WTC11 (cell line): Measurements from ENCODE around the gene ITGA1. TPM values are rescaled to one million over a fixed set of nuclear protein-coding genes. Genes with fewer than 3 reads are reported as not detected.

Experiments used
- ATAC-seq: fragments of 200-7000 bp; cut with Tn5 transposase; 2 replicates; pipeline ENCODE4 v1.10.0; 2021; ENCODE audit warnings: mild to moderate bottlenecking, moderate library complexity
- CTCF ChIA-PET: fragments of 300-600 bp; sonication (Branson Sonifier 250); formaldehyde crosslinking; loops from one replicate; lab custom pipeline; 2021; ENCODE audit warnings: antibody characterized with exemption; lab: Charles Lee
- POLR2A ChIA-PET: fragments of 350-600 bp; sonication (Branson Sonifier 250); formaldehyde crosslinking; loops from one replicate; lab custom pipeline; 2021; ENCODE audit warnings: antibody characterized with exemption; lab: Charles Lee
- DNase-seq: peaks from one replicate; pipeline ENCODE4 v3.0.0; 2021; ENCODE audit warnings: low spot score
- H3K27ac Mint-ChIP-seq: 2 replicates; pipeline ENCODE4 v1.8.0; 2021; ENCODE audit warnings: mixed read lengths
- H3K27me3 Mint-ChIP-seq: 2 replicates; pipeline ENCODE4 v1.8.0; 2021; ENCODE audit warnings: low read depth, mild to moderate bottlenecking, moderate library complexity, mixed read lengths
- H3K36me3 Mint-ChIP-seq: 2 replicates; pipeline ENCODE4 v1.8.0; 2021; ENCODE audit warnings: mixed read lengths
- H3K4me1 Mint-ChIP-seq: 2 replicates; pipeline ENCODE4 v1.8.0; 2022; ENCODE audit warnings: mixed read lengths
- H3K4me3 Mint-ChIP-seq: 2 replicates; pipeline ENCODE4 v1.8.0; 2021; ENCODE audit warnings: mild to moderate bottlenecking, moderate library complexity, mixed read lengths
- H3K9me3 Mint-ChIP-seq: 2 replicates; pipeline ENCODE4 v1.8.0; 2021; ENCODE audit warnings: mixed read lengths
- CBFB ChIP-seq: sonication (generic); formaldehyde crosslinking; IDR thresholded peaks from 2 replicates; pipeline ENCODE4 v1.8.1; 2022; ENCODE audit warnings: mild to moderate bottlenecking, low read depth, missing genetic modification reagents
- CREB1 ChIP-seq: sonication (generic); formaldehyde crosslinking; IDR thresholded peaks from 2 replicates; pipeline ENCODE4 v1.8.0; 2023; ENCODE audit warnings: mild to moderate bottlenecking, missing genetic modification reagents
- EMX1 ChIP-seq: fragments of 250-450 bp; sonication (Bioruptor Pico); IDR thresholded peaks from 2 replicates; pipeline ENCODE4 v1.8.0; 2021; ENCODE audit warnings: mild to moderate bottlenecking
- ETV6 ChIP-seq: sonication (generic); formaldehyde crosslinking; IDR thresholded peaks from 2 replicates; pipeline ENCODE4 v1.8.1; 2022; ENCODE audit warnings: mild to moderate bottlenecking, missing genetic modification reagents
- FOXJ3 ChIP-seq: sonication (generic); formaldehyde crosslinking; IDR thresholded peaks from 2 replicates; pipeline ENCODE4 v1.9.0; 2021; ENCODE audit warnings: missing genetic modification reagents, mild to moderate bottlenecking, borderline replicate concordance
- FOXK1 ChIP-seq: sonication (generic); formaldehyde crosslinking; IDR thresholded peaks from 2 replicates; pipeline ENCODE4 v1.8.0; 2022; ENCODE audit warnings: mild to moderate bottlenecking, moderate library complexity, missing genetic modification reagents
- HMGA2 ChIP-seq: fragments of 250-450 bp; sonication (Bioruptor Pico); IDR thresholded peaks from 2 replicates; pipeline ENCODE4 v1.4.0; 2021; ENCODE audit warnings: mild to moderate bottlenecking, moderate library complexity
- JAZF1 ChIP-seq: fragments of 250-450 bp; sonication (Bioruptor Pico); IDR thresholded peaks from 2 replicates; pipeline ENCODE4 v1.9.0; 2021; ENCODE audit warnings: moderate library complexity, mild to moderate bottlenecking, inconsistent platforms
- NFYB ChIP-seq: sonication (generic); formaldehyde crosslinking; conservative IDR thresholded peaks from 2 replicates; pipeline ENCODE4 v1.8.0; 2022; ENCODE audit warnings: low read depth, missing genetic modification reagents
- TEAD1 ChIP-seq: sonication (generic); formaldehyde crosslinking; IDR thresholded peaks from 2 replicates; pipeline ENCODE4 v1.8.0; 2022; ENCODE audit warnings: mild to moderate bottlenecking, missing genetic modification reagents
- ZNF121 ChIP-seq: sonication (generic); formaldehyde crosslinking; IDR thresholded peaks from 2 replicates; pipeline ENCODE4 v1.8.0; 2023; ENCODE audit warnings: missing genetic modification reagents
- ZNF219 ChIP-seq: sonication (generic); formaldehyde crosslinking; IDR thresholded peaks from 2 replicates; pipeline ENCODE4 v1.8.0; 2023; ENCODE audit warnings: missing genetic modification reagents, mild to moderate bottlenecking, borderline replicate concordance
- ZNF263 ChIP-seq: sonication (generic); formaldehyde crosslinking; IDR thresholded peaks from 2 replicates; pipeline ENCODE4 v1.8.1; 2022; ENCODE audit warnings: low read depth, mild to moderate bottlenecking, moderate library complexity, missing genetic modification reagents
- total RNA-seq: library from RNA; stranded (reverse); gene quantifications from 3 replicates; pipeline ENCODE4 v1.2.3, GENCODE V29; 2021
- TF ChIP-seq, protein P1 (sequence below): sonication (generic); formaldehyde crosslinking; IDR thresholded peaks from 2 replicates; pipeline ENCODE4 v1.8.1; 2023; ENCODE audit warnings: mild to moderate bottlenecking, missing genetic modification reagents, moderate library complexity
- TF ChIP-seq, protein P2 (sequence below): sonication (generic); formaldehyde crosslinking; IDR thresholded peaks from 2 replicates; pipeline ENCODE4 v1.8.1; 2023; ENCODE audit warnings: mild to moderate bottlenecking, missing genetic modification reagents, borderline replicate concordance
- TF ChIP-seq, protein P3 (sequence below): sonication (generic); formaldehyde crosslinking; IDR thresholded peaks from 2 replicates; pipeline ENCODE4 v1.8.1; 2022; ENCODE audit warnings: missing genetic modification reagents, borderline replicate concordance
- TF ChIP-seq, protein P4 (sequence below): fragments of 250-450 bp; sonication (Bioruptor Pico); IDR thresholded peaks from 2 replicates; pipeline ENCODE4 v2.1.2; 2022; ENCODE audit warnings: mild to moderate bottlenecking, moderate library complexity
- TF ChIP-seq, protein P5 (sequence below): fragments of 250-450 bp; sonication (Bioruptor Pico); conservative IDR thresholded peaks from 2 replicates; pipeline ENCODE4 v1.9.0; 2021; ENCODE audit warnings: mild to moderate bottlenecking
- TF ChIP-seq, protein P6 (sequence below): fragments of 250-450 bp; sonication (Bioruptor Pico); IDR thresholded peaks from 2 replicates; pipeline ENCODE4 v1.8.0; 2021; ENCODE audit warnings: mild to moderate bottlenecking
- TF ChIP-seq, protein P7 (sequence below): sonication (generic); formaldehyde crosslinking; IDR thresholded peaks from 2 replicates; pipeline ENCODE4 v1.8.0; 2022; ENCODE audit warnings: mild to moderate bottlenecking, missing genetic modification reagents

Gene ITGA1
- total RNA-seq, 1 experiment from 2014 or later: 6.5 TPM

DNA sequence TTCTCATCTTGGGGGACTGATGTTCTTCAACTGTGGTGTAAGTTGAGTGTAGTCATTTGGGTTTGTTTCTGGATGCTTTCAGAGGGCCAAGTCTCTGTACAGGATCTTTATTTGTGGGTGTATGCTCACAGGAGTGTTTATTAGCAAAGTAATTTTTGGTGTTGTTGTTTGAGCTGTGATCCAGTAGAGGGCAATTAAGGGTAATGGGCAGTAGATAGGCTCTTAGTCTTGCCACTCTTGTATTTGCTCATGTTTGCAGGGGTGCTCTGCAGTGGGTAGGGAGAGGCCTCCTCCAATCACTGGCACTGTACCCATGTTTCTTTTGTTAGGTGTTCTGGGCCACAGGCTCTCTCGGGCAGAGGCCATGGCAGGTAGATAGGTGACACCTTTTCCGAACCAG lies 155.6 kb downstream of the ITGA1 start:
- CTCF ChIA-PET: interaction anchor here (0.6 to 1.6 kb wide), 4 partner anchors 28 to 166 kb away, joined by 3 to 7 read pairs (median 4); partner anchors contain the start of gene MOCS2
- Mint-ChIP-seq H3K27ac (no peak overlapping the region), H3K4me3 (no peak overlapping the region), H3K4me1 (no peaks in the 10 kb centered on the region), H3K36me3 (no peaks in the 10 kb centered on the region), H3K27me3 (no peaks in the 10 kb centered on the region), H3K9me3 (0 out of 2 replicates have a peak, but pooled peaks cover 4% of the 10 kb centered on the region)
- no peak for DNase-seq
- peak; percentile 67 for ATAC-seq
- POLR2A ChIA-PET: no interaction called here
- TF ChIP-seq, protein P1, sequence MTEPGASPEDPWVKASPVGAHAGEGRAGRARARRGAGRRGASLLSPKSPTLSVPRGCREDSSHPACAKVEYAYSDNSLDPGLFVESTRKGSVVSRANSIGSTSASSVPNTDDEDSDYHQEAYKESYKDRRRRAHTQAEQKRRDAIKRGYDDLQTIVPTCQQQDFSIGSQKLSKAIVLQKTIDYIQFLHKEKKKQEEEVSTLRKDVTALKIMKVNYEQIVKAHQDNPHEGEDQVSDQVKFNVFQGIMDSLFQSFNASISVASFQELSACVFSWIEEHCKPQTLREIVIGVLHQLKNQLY (CRISPR knock-in tag): no peak
- TF ChIP-seq, protein P2, sequence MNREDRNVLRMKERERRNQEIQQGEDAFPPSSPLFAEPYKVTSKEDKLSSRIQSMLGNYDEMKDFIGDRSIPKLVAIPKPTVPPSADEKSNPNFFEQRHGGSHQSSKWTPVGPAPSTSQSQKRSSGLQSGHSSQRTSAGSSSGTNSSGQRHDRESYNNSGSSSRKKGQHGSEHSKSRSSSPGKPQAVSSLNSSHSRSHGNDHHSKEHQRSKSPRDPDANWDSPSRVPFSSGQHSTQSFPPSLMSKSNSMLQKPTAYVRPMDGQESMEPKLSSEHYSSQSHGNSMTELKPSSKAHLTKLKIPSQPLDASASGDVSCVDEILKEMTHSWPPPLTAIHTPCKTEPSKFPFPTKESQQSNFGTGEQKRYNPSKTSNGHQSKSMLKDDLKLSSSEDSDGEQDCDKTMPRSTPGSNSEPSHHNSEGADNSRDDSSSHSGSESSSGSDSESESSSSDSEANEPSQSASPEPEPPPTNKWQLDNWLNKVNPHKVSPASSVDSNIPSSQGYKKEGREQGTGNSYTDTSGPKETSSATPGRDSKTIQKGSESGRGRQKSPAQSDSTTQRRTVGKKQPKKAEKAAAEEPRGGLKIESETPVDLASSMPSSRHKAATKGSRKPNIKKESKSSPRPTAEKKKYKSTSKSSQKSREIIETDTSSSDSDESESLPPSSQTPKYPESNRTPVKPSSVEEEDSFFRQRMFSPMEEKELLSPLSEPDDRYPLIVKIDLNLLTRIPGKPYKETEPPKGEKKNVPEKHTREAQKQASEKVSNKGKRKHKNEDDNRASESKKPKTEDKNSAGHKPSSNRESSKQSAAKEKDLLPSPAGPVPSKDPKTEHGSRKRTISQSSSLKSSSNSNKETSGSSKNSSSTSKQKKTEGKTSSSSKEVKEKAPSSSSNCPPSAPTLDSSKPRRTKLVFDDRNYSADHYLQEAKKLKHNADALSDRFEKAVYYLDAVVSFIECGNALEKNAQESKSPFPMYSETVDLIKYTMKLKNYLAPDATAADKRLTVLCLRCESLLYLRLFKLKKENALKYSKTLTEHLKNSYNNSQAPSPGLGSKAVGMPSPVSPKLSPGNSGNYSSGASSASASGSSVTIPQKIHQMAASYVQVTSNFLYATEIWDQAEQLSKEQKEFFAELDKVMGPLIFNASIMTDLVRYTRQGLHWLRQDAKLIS (CRISPR knock-in tag): no peak
- no peak for TF ChIP-seq NFYB (CRISPR knock-in tag)
- no peak for TF ChIP-seq FOXK1 (CRISPR knock-in tag)
- TF ChIP-seq, protein P3, sequence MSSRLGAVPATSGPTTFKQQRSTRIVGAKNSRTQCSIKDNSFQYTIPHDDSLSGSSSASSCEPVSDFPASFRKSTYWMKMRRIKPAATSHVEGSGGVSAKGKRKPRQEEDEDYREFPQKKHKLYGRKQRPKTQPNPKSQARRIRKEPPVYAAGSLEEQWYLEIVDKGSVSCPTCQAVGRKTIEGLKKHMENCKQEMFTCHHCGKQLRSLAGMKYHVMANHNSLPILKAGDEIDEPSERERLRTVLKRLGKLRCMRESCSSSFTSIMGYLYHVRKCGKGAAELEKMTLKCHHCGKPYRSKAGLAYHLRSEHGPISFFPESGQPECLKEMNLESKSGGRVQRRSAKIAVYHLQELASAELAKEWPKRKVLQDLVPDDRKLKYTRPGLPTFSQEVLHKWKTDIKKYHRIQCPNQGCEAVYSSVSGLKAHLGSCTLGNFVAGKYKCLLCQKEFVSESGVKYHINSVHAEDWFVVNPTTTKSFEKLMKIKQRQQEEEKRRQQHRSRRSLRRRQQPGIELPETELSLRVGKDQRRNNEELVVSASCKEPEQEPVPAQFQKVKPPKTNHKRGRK (CRISPR knock-in tag): no peak
- no peak for TF ChIP-seq HMGA2 (CRISPR knock-in tag)
- TF ChIP-seq, protein P4, sequence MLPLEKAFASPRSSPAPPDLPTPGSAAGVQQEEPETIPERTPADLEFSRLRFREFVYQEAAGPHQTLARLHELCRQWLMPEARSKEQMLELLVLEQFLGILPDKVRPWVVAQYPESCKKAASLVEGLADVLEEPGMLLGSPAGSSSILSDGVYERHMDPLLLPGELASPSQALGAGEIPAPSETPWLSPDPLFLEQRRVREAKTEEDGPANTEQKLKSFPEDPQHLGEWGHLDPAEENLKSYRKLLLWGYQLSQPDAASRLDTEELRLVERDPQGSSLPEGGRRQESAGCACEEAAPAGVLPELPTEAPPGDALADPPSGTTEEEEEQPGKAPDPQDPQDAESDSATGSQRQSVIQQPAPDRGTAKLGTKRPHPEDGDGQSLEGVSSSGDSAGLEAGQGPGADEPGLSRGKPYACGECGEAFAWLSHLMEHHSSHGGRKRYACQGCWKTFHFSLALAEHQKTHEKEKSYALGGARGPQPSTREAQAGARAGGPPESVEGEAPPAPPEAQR: no peak
- TF ChIP-seq, protein P5, sequence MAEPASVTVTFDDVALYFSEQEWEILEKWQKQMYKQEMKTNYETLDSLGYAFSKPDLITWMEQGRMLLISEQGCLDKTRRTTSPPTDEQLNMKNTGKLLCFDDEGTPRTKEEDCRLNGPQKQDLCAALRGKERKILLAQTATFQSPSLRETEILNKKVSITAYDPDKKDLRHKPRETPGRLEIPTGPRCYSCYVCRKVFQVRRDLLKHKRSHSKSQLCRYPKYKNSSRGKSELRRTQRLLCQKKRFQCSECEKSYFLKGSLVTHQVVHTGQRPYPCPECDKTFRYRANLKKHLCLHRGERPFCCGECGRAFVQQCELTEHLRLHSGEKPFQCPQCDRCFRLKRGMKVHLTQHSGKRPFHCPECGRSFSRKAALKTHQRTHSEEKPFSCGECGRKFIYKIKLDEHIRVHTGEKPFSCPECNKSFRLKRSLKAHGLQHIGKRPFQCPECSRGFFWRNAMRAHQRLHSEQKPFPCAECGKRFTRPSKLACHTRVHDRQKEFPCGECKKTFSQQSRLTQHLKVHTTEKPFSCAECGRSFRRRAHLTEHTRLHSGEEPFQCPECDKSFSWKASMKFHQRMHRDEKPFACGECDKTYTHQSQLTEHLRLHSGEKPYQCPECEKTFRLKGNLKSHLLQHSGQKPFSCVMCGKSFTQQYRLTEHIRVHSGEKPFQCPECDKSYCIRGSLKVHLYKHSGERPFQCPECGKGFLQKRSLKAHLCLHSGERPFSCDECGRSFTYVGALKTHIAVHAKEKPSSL: no peak
- TF ChIP-seq ZNF121 (CRISPR knock-in tag): no peak
- TF ChIP-seq EMX1 (CRISPR knock-in tag): no peak
- no peak for TF ChIP-seq FOXJ3 (CRISPR knock-in tag)
- no peak for TF ChIP-seq ZNF263 (CRISPR knock-in tag)
- no peak for TF ChIP-seq JAZF1 (CRISPR knock-in tag)
- TF ChIP-seq, protein P6, sequence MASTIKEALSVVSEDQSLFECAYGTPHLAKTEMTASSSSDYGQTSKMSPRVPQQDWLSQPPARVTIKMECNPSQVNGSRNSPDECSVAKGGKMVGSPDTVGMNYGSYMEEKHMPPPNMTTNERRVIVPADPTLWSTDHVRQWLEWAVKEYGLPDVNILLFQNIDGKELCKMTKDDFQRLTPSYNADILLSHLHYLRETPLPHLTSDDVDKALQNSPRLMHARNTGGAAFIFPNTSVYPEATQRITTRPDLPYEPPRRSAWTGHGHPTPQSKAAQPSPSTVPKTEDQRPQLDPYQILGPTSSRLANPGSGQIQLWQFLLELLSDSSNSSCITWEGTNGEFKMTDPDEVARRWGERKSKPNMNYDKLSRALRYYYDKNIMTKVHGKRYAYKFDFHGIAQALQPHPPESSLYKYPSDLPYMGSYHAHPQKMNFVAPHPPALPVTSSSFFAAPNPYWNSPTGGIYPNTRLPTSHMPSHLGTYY (CRISPR knock-in tag): no peak
- TF ChIP-seq CBFB: no peak
- TF ChIP-seq ZNF219 (CRISPR knock-in tag): no peak
- TF ChIP-seq CREB1 (CRISPR knock-in tag): no peak
- no peak for TF ChIP-seq TEAD1 (CRISPR knock-in tag)
- TF ChIP-seq, protein P7, sequence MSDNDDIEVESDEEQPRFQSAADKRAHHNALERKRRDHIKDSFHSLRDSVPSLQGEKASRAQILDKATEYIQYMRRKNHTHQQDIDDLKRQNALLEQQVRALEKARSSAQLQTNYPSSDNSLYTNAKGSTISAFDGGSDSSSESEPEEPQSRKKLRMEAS (CRISPR knock-in tag): no peak
- no peak for TF ChIP-seq ETV6 (CRISPR knock-in tag)
